ENCODE data around the gene GNPTG. TPM values are rescaled to one million over a fixed set of nuclear protein-coding genes. Genes with fewer than 3 reads are reported as not detected.

The GNPTG gene
- total and polyA plus RNA-seq, 2 of the 13 experiments (the other 11 are each of a cell fraction or from before 2014, with no cell fraction given) = 22.7 to 71.1 TPM

- TF ChIP-seq ZNF841 (CRISPR knock-in tag; IDR thresholded peaks at IDR 0.05; ENCODE audit: borderline replicate concordance) = no peak
- TF ChIP-seq ZNF160 (CRISPR knock-in tag; IDR thresholded peaks at IDR 0.05) = no peak
- no peak for TF ChIP-seq ARNT2 (CRISPR knock-in tag; IDR thresholded peaks at IDR 0.05; ENCODE audit: low read depth)
- peak; percentile 11; the same call in 1 of the 2 replicates for TF ChIP-seq ZNF441 (CRISPR knock-in tag; IDR thresholded peaks at IDR 0.05; ENCODE audit: borderline replicate concordance)
- no peak; the same call in 1 of the 2 replicates for TF ChIP-seq ZNF281 (CRISPR knock-in tag; IDR thresholded peaks at IDR 0.05; ENCODE audit: borderline replicate concordance)
- peak; percentile 93 for TF ChIP-seq TFAP4 (IDR thresholded peaks at IDR 0.05; ENCODE audit: borderline replicate concordance, low read depth)
- TF ChIP-seq ZNF687 (CRISPR knock-in tag; IDR thresholded peaks at IDR 0.05) = peak; percentile 70
- TF ChIP-seq PCBP2 (optimal IDR thresholded peaks at IDR 0.05; ENCODE audit: low read depth, low read length, poor library complexity, severe bottlenecking) = no peak
- 0 out of 2 replicates have a peak, but pooled peaks have one; percentile 11 for TF ChIP-seq ZNF142 (CRISPR knock-in tag; IDR thresholded peaks at IDR 0.05)
- no peak for TF ChIP-seq RARA (CRISPR knock-in tag; IDR thresholded peaks at IDR 0.05)
- TF ChIP-seq KLF9 (CRISPR knock-in tag; IDR thresholded peaks at IDR 0.05; ENCODE audit: low read depth) = no peak
- TF ChIP-seq PHF20 (CRISPR knock-in tag; IDR thresholded peaks at IDR 0.05) = peak; percentile 41; the same call in 1 of the 2 replicates
- TF ChIP-seq CBX5 (CRISPR knock-in tag; IDR thresholded peaks at IDR 0.05; ENCODE audit: borderline replicate concordance) = no peak
- TF ChIP-seq KDM6A (CRISPR knock-in tag; IDR thresholded peaks at IDR 0.05; ENCODE audit: low read depth) = no peak
Observed at GRCh38 chr16:1331712-1332617, 19.8 kb upstream of the GNPTG start (continued).
